Testis (tissue), 2 donors: ENCODE data around the gene PRF1.
A peak's percentile ranks its signal among the peaks of the same experiment; 100 is the strongest.

Source experiments
- POLR2A ChIP-seq: fragments of 450-650 bp; IDR thresholded peaks from one replicate; pipeline ENCODE4 v1.6.1; 2017; ENCODE audit warnings: antibody characterized with exemption, mild to moderate bottlenecking, moderate library complexity
- TF ChIP-seq, protein P1 (sequence below), 3 experiments: fragments of 450-650 bp in 2 of 3; fragments of 200-600 bp in 1 of 3; sonication (generic) in 1 of 3; IDR thresholded peaks; one replicate each; pipeline ENCODE4 v1.5.1; 2016 to 2019; ENCODE audit warnings: antibody characterized with exemption in 3 of 3, mild to moderate bottlenecking in 2 of 3, moderate library complexity in 1 of 3

DNA sequence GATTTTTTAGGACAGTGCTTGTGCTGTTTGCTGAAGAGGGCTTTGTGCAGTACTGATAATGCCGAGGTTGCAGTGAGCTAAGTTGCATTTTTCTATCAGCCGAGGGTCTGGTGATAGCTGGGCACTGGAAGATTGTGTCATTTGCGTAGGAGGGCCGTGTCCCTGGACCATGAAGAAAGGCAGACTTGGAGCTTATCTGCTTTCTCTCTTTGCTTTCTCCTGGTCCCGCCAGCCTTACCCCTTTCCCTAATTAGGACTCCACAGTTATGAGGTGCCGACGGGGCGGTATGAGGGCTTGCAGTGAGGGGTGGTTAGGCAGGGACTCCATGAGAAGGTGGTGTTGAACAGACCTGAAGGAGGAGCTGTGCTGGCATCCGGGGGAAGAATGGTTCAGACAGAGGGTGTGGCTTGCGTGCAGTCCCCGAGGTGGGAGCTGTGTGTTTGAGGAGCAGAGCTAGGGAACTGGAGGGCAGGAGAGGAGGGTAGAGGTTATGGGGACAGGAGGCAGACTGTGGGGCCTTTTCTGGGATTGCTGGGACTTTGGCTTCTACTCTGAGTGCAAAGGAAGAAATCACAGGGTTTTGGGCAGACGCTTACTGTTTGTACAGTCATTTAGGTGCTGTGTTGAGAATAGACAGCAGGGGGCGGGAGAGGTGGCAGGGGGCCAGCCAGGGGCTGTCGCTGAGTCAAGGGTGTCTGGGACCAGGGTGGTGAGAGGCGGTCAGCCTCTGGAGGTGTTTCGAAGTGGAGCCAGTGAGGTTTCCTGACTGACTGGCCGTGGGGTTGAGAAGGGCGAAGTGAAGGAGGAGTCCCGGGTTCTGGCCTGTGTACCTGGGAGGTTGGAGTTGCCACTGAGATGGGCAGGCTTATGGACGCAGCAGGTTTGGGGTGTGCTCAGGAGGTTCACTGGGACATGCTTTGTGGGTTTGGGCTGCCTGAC is 43.4 kb downstream of the PRF1 start:
- TF ChIP-seq, protein P1, sequence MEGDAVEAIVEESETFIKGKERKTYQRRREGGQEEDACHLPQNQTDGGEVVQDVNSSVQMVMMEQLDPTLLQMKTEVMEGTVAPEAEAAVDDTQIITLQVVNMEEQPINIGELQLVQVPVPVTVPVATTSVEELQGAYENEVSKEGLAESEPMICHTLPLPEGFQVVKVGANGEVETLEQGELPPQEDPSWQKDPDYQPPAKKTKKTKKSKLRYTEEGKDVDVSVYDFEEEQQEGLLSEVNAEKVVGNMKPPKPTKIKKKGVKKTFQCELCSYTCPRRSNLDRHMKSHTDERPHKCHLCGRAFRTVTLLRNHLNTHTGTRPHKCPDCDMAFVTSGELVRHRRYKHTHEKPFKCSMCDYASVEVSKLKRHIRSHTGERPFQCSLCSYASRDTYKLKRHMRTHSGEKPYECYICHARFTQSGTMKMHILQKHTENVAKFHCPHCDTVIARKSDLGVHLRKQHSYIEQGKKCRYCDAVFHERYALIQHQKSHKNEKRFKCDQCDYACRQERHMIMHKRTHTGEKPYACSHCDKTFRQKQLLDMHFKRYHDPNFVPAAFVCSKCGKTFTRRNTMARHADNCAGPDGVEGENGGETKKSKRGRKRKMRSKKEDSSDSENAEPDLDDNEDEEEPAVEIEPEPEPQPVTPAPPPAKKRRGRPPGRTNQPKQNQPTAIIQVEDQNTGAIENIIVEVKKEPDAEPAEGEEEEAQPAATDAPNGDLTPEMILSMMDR (IDR thresholded peaks at IDR 0.05), result peak; percentile 36 to 69 (median 57)
- no peak for TF ChIP-seq POLR2A
